GM23248 (cell line): ENCODE results near the gene PPP4C. TPM values are rescaled to one million over a fixed set of nuclear protein-coding genes. Genes with fewer than 3 reads are reported as not detected.

ENCODE experiments used
- DNase-seq: peaks from one replicate; pipeline ENCODE4 v3.0.0-alpha.2; 2015
- H2AFZ ChIP-seq: fragments of 200-600 bp; sonication (generic); 2 replicates; pipeline ENCODE4 v1.6.1; 2016; ENCODE audit warnings: antibody characterized with exemption
- H3F3A ChIP-seq: fragments of 200-600 bp; sonication (generic); 2 replicates; pipeline ENCODE4 v1.6.1; 2016; ENCODE audit warnings: mild to moderate bottlenecking, antibody characterized with exemption, mixed run types; ENCODE audit not compliant: insufficient read depth
- H3K27ac ChIP-seq: fragments of 200-600 bp; sonication (generic); 2 replicates; pipeline ENCODE4 v1.5.1; 2016; ENCODE audit warnings: mild to moderate bottlenecking
- H3K27me3 ChIP-seq: fragments of 200-600 bp; sonication (generic); replicated peaks from 2 replicates; pipeline ENCODE4 v1.6.1; 2016; ENCODE audit warnings: mild to moderate bottlenecking; ENCODE audit not compliant: insufficient read depth
- H3K36me3 ChIP-seq: fragments of 200-600 bp; sonication (generic); 2 replicates; pipeline ENCODE4 v1.6.1; 2016; ENCODE audit warnings: low read depth, mild to moderate bottlenecking
- H3K4me1 ChIP-seq: fragments of 200-600 bp; sonication (generic); 2 replicates; pipeline ENCODE4 v1.6.1; 2016; ENCODE audit warnings: mild to moderate bottlenecking; ENCODE audit not compliant: insufficient read depth
- H3K4me2 ChIP-seq: fragments of 200-600 bp; sonication (generic); one replicate; pipeline ENCODE4 v1.6.1; 2016; ENCODE audit warnings: mild to moderate bottlenecking; ENCODE audit not compliant: unreplicated experiment
- H3K4me3 ChIP-seq: fragments of 200-600 bp; sonication (generic); 2 replicates; pipeline ENCODE4 v1.5.1; 2016; ENCODE audit warnings: mild to moderate bottlenecking
- H3K79me2 ChIP-seq: fragments of 200-600 bp; sonication (generic); 2 replicates; pipeline ENCODE4 v1.6.1; 2016; ENCODE audit warnings: mild to moderate bottlenecking; ENCODE audit not compliant: insufficient read depth
- H3K9ac ChIP-seq: fragments of 200-600 bp; sonication (generic); 2 replicates; pipeline ENCODE4 v1.6.1; 2016; ENCODE audit warnings: mild to moderate bottlenecking
- H3K9me2 ChIP-seq: fragments of 200-600 bp; sonication (generic); 2 replicates; pipeline ENCODE4 v1.6.1; 2016; ENCODE audit warnings: mixed run types, mild to moderate bottlenecking, moderate library complexity; ENCODE audit not compliant: insufficient read depth
- H3K9me3 ChIP-seq: fragments of 200-600 bp; sonication (generic); one replicate; pipeline ENCODE4 v1.6.1; 2017; ENCODE audit warnings: low read depth
- H4K20me1 ChIP-seq: fragments of 200-600 bp; sonication (generic); 2 replicates; pipeline ENCODE4 v1.6.0; 2016; ENCODE audit not compliant: insufficient read depth
- EZH2 ChIP-seq: fragments of 200-600 bp; sonication (generic); IDR thresholded peaks from 2 replicates; pipeline ENCODE4 v1.6.1; 2018; ENCODE audit warnings: antibody characterized with exemption, mild to moderate bottlenecking; ENCODE audit not compliant: insufficient read depth, poor library complexity, severe bottlenecking
- EZH2phosphoT487 ChIP-seq: fragments of 200-600 bp; sonication (generic); IDR thresholded peaks from 2 replicates; pipeline ENCODE4 v1.6.1; 2018; ENCODE audit warnings: antibody characterized with exemption, moderate library complexity, mild to moderate bottlenecking, low read depth; ENCODE audit not compliant: insufficient read depth
- WGBS, 2 experiments: methylation state at CpG; one replicate each; pipeline ENCODE4 v1.1.6; 2015 to 2017; ENCODE audit warnings: low lambda C conversion rate in 2 of 2, low coverage in 1 of 2; ENCODE audit errors: missing lambda C conversion rate in 2 of 2; 5-methylcytosine and 5-hydroxymethylcytosine counted together
- in situ Hi-C: fragments of 300-500 bp; cut with MboI; formaldehyde crosslinking; loops from 2 replicates; pipeline ENCODE4 v1.15.0; 2020
- polyA plus RNA-seq: library from polyadenylated mRNA; unstranded; fragments of >200 nt; fragmentation: Nextera tagmentation; extraction: Ambion mirVana; gene quantifications from 2 replicates; pipeline ENCODE4 v1.2.1, GENCODE V29; 2016
- total RNA-seq: library from RNA; depleted of rRNA; stranded (reverse); fragments of >200 nt; shearing (Covaris generic); gene quantifications from 2 replicates; pipeline ENCODE4 v1.2.3, GENCODE V29; 2014

Gene PPP4C
- total and polyA plus RNA-seq, 2 experiments from 2014 or later, result 168 to 205 TPM

DNA sequence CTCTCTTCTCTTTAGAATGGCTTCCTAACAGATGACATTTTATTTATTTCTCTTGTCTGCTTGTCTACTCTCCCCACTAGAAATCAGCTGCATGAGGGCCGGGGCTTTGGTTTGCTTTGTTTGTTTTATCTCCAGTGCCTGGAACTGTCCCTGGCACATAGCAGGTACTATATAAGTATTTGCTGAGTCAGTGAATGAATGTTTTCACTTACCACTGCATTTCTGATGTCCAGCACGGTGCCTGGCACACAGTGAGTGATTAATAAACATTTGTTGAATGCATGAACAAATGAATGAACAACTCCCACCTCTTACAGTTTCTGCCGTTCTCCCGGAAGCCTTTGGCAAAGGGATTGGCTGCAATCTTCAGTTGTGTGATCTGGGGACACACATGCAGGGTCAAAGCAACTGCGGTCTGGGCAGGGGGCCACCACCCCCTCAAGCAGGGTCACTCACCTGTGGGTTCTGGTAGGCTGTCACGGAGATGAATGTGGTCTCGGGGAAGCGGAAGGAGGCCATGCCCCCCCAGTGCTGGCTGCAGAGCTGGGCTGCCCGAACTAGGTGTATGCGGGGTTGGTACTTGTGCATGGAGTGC, 12.5 kb downstream of the PPP4C start:
- DNase-seq, result no peak
- Histone ChIP-seq H3F3A (peaks cover 49% of the 10 kb centered on the region), H3K4me2 (no peak overlapping the region), H3K27me3 (no peaks in the 10 kb centered on the region), H2AFZ (no peak overlapping the region), H3K36me3 (peaks cover 3% of the 10 kb centered on the region; the same call in 1 of the 2 replicates), H3K79me2 (0 out of 2 replicates have a peak, but pooled peaks cover under 1% of the 10 kb centered on the region), H3K27ac (no peak overlapping the region), H3K9ac (no peak overlapping the region), H4K20me1 (no peaks in the 10 kb centered on the region), H3K4me3 (no peak overlapping the region), H3K9me3 (no peaks in the 10 kb centered on the region), H3K9me2 (no peaks in the 10 kb centered on the region), H3K4me1 (peaks cover 18% of the 10 kb centered on the region)
- in situ Hi-C loops, result no loop called here
- WGBS, 2 experiments, result 70 to 78% methylated on average over 10 of the region's 10 CpGs
- TF ChIP-seq EZH2 (no peak), EZH2phosphoT487 (no peak)

DNA sequence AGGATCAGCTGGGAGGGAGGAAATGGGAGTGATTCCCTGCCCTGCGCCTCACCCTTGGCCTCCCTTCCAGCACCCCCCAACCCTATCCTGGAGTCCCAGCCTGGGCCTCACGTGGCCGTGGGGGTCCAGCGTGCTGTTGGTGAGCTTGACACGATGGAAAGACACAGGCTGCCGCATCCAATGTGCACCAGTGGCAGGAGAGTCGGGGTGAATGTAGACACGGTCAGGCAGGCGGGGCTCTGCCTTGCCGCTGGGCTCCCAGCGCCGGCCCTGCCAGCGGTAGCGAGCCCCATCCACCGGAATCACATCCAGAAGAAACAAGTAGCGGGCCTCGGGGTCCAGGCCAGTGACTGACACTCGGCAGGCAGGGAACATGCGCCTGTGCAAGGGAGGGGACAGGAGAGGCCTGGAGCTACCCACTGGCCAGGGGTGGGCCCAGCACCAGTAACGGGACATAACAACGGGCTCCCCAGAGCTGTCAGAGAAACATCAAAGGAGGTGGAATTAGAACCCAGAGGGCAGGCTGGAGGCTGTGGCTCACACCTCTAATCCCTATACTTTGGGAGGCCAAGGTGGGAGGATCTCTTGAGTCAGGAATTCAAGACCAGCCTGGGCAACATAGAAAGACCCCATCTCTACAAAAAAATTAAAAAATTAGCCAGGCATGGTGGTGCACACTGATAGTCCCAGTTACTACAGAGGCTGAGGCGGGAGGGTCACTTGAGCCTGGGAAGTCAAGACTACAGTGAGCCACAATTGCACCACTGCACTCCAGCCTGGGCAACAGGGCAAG, 13.2 kb downstream of the PPP4C start:
- H3K9ac ChIP-seq, result no peak overlapping the region
- H3K9me3 ChIP-seq, result no peaks in the 10 kb centered on the region
- no peaks in the 10 kb centered on the region for H3K9me2 ChIP-seq
- in situ Hi-C loops, result no loop called here
- H3K36me3 ChIP-seq, result no peaks in the 10 kb centered on the region
- H3K79me2 ChIP-seq, result peaks cover 4% of the 10 kb centered on the region
- WGBS, 2 experiments, result 82 to 84% methylated on average over 22 of the region's 22 CpGs
- DNase-seq, result no peak
- peaks cover 18% of the 10 kb centered on the region for H3K4me1 ChIP-seq
- peak overlapping the region; percentile 18 for H3K27ac ChIP-seq
- no peak overlapping the region for H3K4me2 ChIP-seq
- peaks cover 53% of the 10 kb centered on the region for H3F3A ChIP-seq
- no peak overlapping the region for H2AFZ ChIP-seq
- no peaks in the 10 kb centered on the region for H4K20me1 ChIP-seq
- no peak for TF ChIP-seq EZH2phosphoT487
- TF ChIP-seq EZH2, result no peak
- H3K4me3 ChIP-seq, result no peak overlapping the region
- no peaks in the 10 kb centered on the region for H3K27me3 ChIP-seq

DNA sequence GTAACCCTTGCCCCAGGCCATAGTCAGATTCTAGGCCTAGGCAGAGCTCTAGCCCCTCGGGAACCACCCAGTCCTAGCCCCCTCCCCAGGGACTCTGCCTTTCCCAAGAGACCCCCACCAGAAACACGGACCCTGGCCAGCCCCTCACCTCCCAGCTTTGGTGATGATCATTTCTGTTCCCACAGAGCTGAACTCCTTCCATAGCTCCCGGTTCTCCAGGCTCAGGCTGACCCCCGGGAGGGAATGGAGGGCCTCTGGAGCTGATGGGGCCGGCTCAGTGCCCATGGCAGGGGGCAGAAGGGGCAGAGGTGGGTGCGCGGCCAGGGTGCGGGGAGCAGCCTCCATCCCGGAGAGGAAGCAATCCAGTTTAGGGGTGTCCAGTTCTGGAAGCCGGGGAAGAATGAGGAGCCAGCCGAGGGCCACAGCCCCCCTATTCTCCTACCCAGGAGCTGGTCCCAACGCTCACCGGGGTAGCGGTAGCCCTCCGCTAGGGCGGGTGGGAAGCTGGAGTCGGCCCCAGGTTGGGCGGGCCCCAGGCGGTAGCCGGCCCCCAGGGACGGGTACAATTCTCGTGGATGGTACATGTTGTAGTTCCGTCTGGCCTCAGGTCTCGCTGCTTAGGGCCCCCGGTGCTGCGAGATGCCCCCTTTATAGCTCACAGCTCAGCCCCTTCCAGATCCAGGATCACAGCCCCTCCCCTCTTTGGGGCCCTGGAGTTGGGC, 15.0 kb downstream of the PPP4C start:
- H3K27ac ChIP-seq, result 0 out of 2 replicates have a peak overlapping the region, but pooled peaks have one; percentile 18

More for the DNA sequence above, 15.0 kb downstream of the PPP4C start:
- in situ Hi-C loops, result no loop called here
- no peak for TF ChIP-seq EZH2phosphoT487
- no peak for TF ChIP-seq EZH2
- H3F3A ChIP-seq, result peaks cover 55% of the 10 kb centered on the region
- 68 to 72% methylated on average over 16 to 26 of the region's 26 CpGs for WGBS, 2 experiments
- H4K20me1 ChIP-seq, result no peaks in the 10 kb centered on the region
- H2AFZ ChIP-seq, result peak overlapping the region; percentile 58; the same call in 1 of the 2 replicates
- peaks cover 18% of the 10 kb centered on the region for H3K4me1 ChIP-seq
- H3K9me3 ChIP-seq, result no peaks in the 10 kb centered on the region
- H3K9me2 ChIP-seq, result no peaks in the 10 kb centered on the region
- no peak overlapping the region for H3K4me3 ChIP-seq
- H3K9ac ChIP-seq, result peak overlapping the region; percentile 58
- no peaks in the 10 kb centered on the region for H3K27me3 ChIP-seq
- no peak overlapping the region for H3K4me2 ChIP-seq
- no peak for DNase-seq
- H3K36me3 ChIP-seq, result peaks cover 10% of the 10 kb centered on the region
- peaks cover 21% of the 10 kb centered on the region for H3K79me2 ChIP-seq
